HepG2 (cell line): ENCODE data around the gene GRIK1.

ENCODE experiments used
- CTCF ChIP-seq: sonication (generic); formaldehyde crosslinking; IDR thresholded peaks from 2 replicates; pipeline ENCODE4 v1.5.0; 2020; ENCODE audit warnings: mild to moderate bottlenecking, missing genetic modification reagents, moderate library complexity
- ESRRA ChIP-seq: sonication (generic); formaldehyde crosslinking; IDR thresholded peaks from 2 replicates; pipeline ENCODE4 v1.5.1; 2020; ENCODE audit warnings: mild to moderate bottlenecking, low read depth, missing genetic modification reagents
- JUN ChIP-seq: sonication (generic); formaldehyde crosslinking; IDR thresholded peaks from 2 replicates; pipeline ENCODE4 v1.4.0; 2020; ENCODE audit warnings: mild to moderate bottlenecking, missing genetic modification reagents
- NR2C2 ChIP-seq: sonication (generic); formaldehyde crosslinking; IDR thresholded peaks from 2 replicates; pipeline ENCODE4 v1.4.0; 2020; ENCODE audit warnings: missing genetic modification reagents, mild to moderate bottlenecking, moderate library complexity, borderline replicate concordance
- THAP11 ChIP-seq: IDR thresholded peaks from 2 replicates; pipeline ENCODE4 v1.6.1; 2016; ENCODE audit warnings: missing biosample characterization, missing genetic modification reagents
- ZNF274 ChIP-seq: sonication (generic); formaldehyde crosslinking; IDR thresholded peaks from 2 replicates; pipeline ENCODE4 v1.5.1; 2020; ENCODE audit warnings: mild to moderate bottlenecking, missing genetic modification reagents
- TF ChIP-seq, protein P1 (sequence below): sonication (generic); formaldehyde crosslinking; IDR thresholded peaks from 2 replicates; pipeline ENCODE4 v1.8.0; 2022; ENCODE audit warnings: mild to moderate bottlenecking, missing genetic modification reagents

- no peak for TF ChIP-seq NR2C2 (CRISPR knock-in tag)
- TF ChIP-seq THAP11 = no peak
- no peak for TF ChIP-seq ESRRA (CRISPR knock-in tag)
- TF ChIP-seq JUN (CRISPR knock-in tag) = no peak
- no peak for TF ChIP-seq ZNF274 (CRISPR knock-in tag)
- no peak for TF ChIP-seq CTCF (CRISPR knock-in tag)
- TF ChIP-seq, protein P1, sequence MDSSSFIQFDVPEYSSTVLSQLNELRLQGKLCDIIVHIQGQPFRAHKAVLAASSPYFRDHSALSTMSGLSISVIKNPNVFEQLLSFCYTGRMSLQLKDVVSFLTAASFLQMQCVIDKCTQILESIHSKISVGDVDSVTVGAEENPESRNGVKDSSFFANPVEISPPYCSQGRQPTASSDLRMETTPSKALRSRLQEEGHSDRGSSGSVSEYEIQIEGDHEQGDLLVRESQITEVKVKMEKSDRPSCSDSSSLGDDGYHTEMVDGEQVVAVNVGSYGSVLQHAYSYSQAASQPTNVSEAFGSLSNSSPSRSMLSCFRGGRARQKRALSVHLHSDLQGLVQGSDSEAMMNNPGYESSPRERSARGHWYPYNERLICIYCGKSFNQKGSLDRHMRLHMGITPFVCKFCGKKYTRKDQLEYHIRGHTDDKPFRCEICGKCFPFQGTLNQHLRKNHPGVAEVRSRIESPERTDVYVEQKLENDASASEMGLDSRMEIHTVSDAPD (CRISPR knock-in tag) = no peak
These were observed 190.6 kb downstream of the GRIK1 start for GRCh38 chr21:29749223-29749622.
